ENCODE results near the gene DTX4.
A peak's percentile ranks its signal among the peaks of the same experiment; 100 is the strongest.
"Not testable (repeated sequence)": the region's sequence is repeated elsewhere in the genome, so short reads cannot be mapped to it uniquely, and the experiment has no call there.

The DTX4 gene
- total RNA-seq: 111 to 355 (median 172) reads per million in 18 experiments

- peak; percentile 89 to 92 for DNase-seq
These were observed at the start of gene DTX4 for GRCh38 chr11:59171508-59172322. Gene DTX4 (plus strand): TSS chr11:59172132. CDS start chr11:59172596, 464 bp downstream.

GRCh38 chr11:59135648-59136461 is 36.1 kb upstream of the DTX4 start:
- peak; percentile 71 to 75 for DNase-seq

GRCh38 chr11:59136551-59136950 is 35.4 kb upstream of the DTX4 start:
- DNase-seq: not testable (repeated sequence)

- DNase-seq: no peak
These were observed 34.7 kb upstream of the DTX4 start for GRCh38 chr11:59137190-59137589.

- DNase-seq: peak in 1 of 2 donors; percentile 13
These were observed 33.3 kb upstream of the DTX4 start for GRCh38 chr11:59138643-59139042.

GRCh38 chr11:59141191-59141590 is 30.7 kb upstream of the DTX4 start:
- DNase-seq: no peak

GRCh38 chr11:59141673-59142460 is 30.1 kb upstream of the DTX4 start:
- DNase-seq: no peak

GRCh38 chr11:59142530-59143507 is 29.1 kb upstream of the DTX4 start, which contains the start of gene FAM111A:
Gene FAM111A (plus strand): TSS chr11:59142856. CDS start chr11:59148873, 6,017 bp downstream.
- peak; percentile 90 to 91 for DNase-seq

- DNase-seq: no peak
These were observed 27.8 kb upstream of the DTX4 start for GRCh38 chr11:59144096-59144495.

- peak; percentile 86 to 88 for DNase-seq
These were observed 27.2 kb upstream of the DTX4 start for GRCh38 chr11:59144579-59145345.

- DNase-seq: peak; percentile 78 to 92
These were observed 26.4 kb upstream of the DTX4 start for GRCh38 chr11:59145534-59145933.

GRCh38 chr11:59151761-59152160 is 20.2 kb upstream of the DTX4 start:
- no peak for DNase-seq

- DNase-seq: no peak
These were observed 19.5 kb upstream of the DTX4 start for GRCh38 chr11:59152312-59152951.

GRCh38 chr11:59154610-59155009 is 17.3 kb upstream of the DTX4 start:
- no peak for DNase-seq

- no peak for DNase-seq
These were observed 14.5 kb upstream of the DTX4 start for GRCh38 chr11:59157433-59157832.

- peak; percentile 85 for DNase-seq
These were observed 13.5 kb upstream of the DTX4 start for GRCh38 chr11:59158206-59159068.

- DNase-seq: no peak
These were observed 7.9 kb upstream of the DTX4 start for GRCh38 chr11:59164028-59164427.

- DNase-seq: peak in 1 of 2 donors; percentile 42
These were observed 580 bp downstream of the DTX4 start for GRCh38 chr11:59172345-59173079.

Data from inflammatory macrophage (primary cell).